GM19240 (cell line): ENCODE results near the gene MMP7.

Experiments
- DNase-seq: peaks from one replicate; pipeline ENCODE4 v3.0.0; 2011; ENCODE audit warnings: low spot score; ENCODE audit not compliant: insufficient read length

Gene MMP7, protein sequence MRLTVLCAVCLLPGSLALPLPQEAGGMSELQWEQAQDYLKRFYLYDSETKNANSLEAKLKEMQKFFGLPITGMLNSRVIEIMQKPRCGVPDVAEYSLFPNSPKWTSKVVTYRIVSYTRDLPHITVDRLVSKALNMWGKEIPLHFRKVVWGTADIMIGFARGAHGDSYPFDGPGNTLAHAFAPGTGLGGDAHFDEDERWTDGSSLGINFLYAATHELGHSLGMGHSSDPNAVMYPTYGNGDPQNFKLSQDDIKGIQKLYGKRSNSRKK

DNA sequence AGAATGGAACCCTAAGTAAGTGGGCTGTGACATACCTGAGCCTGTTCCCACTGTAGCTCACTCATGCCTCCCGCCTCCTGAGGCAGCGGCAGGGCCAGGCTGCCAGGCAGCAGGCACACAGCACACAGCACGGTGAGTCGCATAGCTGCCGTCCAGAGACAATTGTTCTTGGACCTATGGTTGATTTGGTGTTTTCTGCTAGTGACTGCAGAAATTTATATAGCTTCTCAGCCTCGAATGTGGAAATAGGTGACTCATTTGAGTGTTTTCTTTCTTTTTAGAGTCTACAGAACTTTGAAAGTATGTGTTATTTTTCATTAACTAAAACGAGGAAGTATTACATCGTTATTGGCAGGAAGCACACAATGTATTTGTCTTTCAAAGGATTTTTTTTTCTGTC, at the start of gene MMP7:
Gene MMP7 (minus strand): TSS at position 190 of the 400 bp plus-strand sequence. CDS start 47 bp downstream, at position 143.
- no peak for DNase-seq

DNA sequence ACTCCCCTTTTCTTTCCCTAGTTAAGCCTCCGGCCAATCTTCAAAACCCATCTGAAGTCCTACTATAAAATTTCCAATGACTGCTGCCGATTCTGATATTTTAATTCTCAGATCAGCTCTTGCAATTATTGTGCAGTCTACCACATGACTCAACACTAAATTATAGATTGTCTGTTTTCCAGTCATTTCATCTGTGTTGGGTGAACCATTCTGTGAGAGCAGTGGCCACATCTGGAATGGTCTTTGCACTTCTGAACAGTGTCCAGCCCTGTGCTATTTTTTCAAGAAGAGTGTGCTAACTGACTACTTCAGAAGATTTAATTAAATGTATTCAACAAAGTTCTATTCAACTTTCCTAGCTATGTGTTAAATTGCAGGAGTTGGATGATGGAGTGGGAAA, 47.2 kb upstream of the MMP7 start:
- DNase-seq = no peak

DNA sequence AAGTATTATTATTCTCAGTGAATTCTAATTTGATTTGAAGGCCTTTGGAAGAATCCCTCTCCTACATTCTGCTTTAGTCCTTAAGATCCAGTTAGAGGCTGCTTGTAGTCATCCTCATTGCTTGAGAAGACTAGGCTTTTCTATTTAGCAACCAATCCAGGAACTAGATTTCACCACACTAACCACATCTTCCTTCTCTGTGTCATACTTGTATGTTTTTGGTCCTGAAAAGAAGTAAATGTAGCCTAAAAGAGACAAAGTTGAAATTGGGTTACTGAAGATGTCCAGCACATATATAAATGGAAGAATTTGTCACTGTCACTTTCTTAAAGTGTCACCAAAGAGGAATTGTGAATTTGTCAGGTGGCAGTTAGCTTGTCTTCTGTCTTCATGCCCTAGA, 46.6 kb upstream of the MMP7 start:
- no peak for DNase-seq

DNA sequence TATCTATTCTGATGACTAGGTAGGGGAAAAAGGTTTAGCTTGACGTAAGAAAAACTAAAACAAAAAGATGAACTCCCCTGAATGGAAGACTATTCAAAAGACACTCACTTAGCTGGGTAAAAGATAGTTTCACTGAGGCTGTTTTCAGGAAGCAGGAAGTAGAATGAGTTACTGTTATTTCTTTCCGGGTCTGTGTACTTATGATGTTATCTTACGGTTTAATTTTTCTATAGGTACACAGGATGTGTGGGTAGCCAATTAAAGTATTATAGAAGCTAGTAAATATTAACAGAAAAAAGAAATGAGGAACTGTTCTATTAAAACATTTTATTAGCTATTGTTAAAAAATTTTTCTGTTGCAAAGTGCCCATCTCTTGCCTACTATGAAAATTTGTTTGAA, 45.8 kb upstream of the MMP7 start:
- DNase-seq = no peak

DNA sequence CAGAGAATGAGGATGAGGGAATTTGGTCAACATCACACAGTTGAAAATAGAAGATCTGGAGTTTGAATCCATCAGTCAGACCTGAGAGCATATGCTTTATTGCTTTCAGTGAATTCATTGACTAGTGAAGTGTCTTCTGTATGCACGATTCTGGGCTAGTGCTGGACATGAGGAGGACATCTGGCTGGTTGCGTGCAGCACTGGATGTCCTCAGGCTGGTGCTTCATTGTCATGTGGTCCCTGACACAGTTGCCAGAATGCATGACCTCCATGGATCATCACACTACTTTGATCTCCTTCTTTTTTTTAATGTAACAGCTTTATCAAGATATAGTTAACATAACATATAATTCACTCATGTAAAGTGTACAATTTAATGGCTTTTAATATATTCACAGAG, 44.5 kb upstream of the MMP7 start:
- DNase-seq = no peak

DNA sequence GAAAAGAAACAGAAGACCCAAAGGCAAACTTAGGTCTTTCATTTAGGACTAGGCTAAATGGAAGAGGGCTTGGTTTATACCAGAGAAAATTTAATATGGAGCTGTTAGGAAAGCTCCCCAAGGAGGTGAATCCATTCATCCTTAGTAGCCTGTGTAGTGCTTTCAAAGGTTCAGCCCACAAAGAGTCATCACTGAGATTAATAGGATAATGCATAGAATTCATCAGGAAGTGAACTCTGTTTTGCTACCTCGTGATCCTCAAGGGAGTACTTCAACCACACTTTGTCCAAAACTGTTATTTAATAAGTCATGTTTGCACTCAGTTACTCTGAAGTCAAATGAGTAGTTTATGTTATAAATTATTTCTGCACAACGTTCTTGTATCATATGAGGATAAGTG, 43.3 kb upstream of the MMP7 start:
- no peak for DNase-seq

DNA sequence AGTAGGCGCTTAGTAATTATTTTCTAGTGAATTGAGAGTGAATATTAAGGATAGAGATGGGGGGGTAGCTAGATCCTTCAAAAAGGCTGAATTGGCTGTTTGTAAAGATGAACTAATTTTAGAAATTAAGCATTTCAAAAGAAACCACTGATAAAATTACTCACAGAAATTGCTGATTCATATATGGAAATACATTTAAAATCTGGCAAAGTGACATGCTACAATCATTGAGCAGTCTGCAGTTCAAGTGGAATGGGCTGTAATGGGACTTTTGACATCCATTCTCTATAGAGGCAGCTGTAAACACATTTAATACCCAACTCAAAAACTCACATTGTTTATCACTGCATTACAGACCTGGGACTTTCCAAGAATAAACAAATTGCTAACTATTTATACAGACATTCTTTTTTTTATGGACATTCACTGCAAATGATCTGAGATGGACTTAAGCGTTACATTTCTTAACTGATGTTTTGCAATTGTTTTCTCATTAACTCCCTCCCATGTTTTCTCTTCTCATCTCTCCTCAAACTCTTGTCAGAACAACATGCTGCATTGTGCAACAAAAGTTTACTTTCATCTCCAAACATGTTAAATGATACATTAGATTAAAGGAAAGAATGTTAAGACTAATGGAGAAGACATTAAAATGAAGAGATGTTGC, 42.1 kb upstream of the MMP7 start:
- no peak for DNase-seq

DNA sequence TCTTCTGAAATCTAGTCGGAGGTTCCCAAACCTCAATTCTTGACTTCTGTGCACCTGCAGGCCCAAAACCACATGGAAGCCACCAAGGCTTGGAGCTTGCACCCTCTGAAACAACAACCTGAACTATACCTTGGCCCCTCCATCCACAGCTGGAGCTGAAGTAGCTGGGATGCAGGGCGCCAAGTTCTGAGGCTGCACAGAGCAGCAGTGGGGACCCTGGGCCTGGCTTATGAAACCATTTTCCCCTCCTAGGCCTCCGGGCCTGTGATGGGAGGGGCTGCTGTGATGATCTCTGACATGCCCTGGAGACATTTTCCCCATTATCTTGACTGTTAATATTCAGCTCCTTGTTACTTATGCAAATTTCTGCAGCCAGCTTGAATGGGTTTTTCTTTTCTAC, 38.3 kb upstream of the MMP7 start:
- DNase-seq = no peak

DNA sequence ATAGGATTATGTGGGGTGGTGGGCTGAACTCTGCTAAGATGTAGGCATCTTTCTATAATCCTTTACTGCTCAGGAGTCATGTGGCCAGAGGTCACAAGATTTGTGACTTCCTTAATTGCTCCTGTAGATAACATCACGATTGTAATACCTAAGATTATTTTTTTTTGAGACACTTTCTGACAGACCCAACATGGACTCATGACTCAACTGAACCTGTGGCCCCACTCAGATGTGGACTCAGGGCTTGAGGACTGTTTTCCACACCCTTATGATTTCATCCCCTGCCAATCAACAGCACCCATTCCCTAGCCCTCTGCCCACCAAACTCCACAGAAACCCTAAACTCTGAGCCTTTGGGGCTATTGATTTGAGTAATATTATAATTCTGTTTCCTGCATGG, 35.6 kb upstream of the MMP7 start:
- DNase-seq = no peak

DNA sequence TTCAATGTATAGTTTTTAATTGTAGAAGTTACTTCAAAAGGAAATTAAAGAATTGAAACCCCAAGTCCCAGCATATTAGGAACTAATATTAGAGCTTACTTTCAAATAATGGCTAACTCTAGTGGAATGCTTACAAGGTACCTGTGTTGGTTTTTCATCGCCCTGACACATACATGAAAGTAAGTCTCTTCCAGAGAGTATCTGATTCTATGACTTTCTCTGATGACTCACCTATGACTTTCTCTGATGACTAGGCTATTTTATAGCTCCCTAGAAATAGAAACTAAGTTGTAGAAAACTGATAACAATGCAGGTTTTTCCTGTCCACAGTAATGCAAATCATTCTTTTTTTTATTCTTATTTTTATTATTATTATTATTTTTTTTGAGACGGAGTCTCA, 33.6 kb upstream of the MMP7 start:
- DNase-seq = no peak

DNA sequence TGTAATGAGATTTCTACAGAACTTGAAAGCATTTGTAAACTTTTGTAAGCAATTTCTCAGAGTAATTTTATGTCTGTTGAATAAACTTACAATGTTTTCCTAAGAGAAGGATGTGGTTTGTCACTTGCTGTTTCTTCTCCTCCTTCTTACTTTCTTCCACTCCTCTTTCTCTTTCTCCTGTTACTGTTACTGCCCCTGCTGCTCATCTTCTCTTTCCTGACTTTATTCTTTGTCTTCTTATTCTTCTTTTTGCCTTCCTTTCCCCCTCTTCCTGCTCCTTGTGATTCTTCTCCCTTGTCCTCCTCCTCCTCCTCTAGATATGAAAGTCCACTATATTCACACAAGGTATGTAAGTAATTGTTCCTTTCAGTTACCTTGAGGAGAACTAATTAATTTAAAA, 31.1 kb upstream of the MMP7 start:
- no peak for DNase-seq

DNA sequence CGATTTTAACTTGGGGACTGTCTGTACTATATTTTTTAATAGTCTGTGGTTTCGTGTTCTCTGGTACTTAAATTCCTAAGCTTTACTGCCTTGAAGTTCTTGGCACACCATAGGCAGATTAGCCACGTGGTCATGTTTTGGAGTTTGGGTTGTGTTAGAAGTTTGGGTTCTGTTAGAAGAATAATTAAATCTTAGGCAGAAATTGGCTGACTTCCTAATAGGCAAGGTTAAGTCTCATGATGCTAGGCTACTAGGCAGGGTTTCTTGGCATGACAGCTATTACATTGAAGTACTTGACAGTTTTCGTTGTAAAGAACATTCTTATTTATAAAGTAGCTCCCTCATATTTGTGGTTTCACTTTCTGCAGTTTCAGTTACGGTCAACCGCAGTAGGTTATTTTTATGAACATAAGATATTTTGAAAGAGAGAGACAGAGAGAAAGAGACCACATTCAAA, 30.0 kb upstream of the MMP7 start:
- DNase-seq = no peak

DNA sequence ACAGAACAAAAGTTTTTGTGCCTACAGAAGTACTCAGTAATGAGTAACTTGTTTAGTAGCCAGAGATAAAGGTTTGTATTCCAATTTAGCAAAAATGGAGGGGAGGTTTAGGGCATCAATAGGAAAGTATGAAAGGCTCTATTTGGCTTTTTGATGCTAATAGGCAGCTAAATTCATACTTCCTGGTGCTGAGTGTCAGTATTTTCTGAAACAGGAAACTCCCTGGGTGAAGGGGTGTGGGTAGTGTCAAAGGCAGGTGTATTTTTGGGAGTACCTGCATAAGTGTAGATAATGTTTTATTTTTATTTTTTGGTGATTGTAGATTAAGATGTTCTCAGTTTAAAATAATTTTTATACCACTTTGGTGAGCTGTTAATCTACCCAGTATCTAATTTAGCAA, 29.3 kb upstream of the MMP7 start:
- no peak for DNase-seq

DNA sequence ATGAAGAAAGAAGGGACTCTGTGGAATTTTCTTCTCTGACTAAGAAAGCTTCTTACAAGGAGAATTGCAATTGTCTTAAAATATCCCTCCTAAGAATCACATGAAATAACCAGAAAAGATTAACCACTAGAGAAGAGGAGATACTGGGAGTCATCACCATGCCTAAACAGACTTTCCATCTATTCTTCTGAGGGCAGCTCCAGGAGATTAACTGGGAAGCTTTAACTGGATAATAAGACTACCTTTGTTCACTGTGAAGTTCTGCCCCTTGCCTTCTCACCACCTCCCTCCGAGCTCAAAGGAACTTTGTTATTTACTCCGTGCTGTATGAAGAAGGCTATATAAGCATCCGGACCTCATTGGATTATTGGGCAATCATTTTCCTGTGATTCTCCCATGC, 24.5 kb upstream of the MMP7 start:
- DNase-seq = no peak

DNA sequence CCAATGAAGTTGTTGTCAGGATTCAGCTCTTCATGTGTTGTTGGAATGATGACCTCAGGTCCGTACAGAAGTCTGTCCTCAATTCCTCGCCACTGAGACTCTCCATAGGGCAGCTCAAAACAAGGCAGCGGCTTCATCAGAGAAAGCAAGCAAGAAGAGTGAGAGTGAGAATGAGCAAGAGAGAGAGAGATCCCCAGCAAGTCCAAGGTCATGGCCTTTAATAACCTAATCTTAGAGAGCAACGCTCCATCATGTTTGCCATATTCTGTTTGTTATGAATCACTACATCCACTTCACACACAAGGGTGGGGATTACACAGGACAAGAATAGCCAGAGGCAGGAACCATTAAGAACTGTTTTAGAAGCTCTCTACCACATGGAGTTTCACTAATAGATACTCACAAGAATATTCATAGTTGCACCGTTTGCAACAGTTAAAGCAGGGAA, 23.3 kb upstream of the MMP7 start:
- no peak for DNase-seq

DNA sequence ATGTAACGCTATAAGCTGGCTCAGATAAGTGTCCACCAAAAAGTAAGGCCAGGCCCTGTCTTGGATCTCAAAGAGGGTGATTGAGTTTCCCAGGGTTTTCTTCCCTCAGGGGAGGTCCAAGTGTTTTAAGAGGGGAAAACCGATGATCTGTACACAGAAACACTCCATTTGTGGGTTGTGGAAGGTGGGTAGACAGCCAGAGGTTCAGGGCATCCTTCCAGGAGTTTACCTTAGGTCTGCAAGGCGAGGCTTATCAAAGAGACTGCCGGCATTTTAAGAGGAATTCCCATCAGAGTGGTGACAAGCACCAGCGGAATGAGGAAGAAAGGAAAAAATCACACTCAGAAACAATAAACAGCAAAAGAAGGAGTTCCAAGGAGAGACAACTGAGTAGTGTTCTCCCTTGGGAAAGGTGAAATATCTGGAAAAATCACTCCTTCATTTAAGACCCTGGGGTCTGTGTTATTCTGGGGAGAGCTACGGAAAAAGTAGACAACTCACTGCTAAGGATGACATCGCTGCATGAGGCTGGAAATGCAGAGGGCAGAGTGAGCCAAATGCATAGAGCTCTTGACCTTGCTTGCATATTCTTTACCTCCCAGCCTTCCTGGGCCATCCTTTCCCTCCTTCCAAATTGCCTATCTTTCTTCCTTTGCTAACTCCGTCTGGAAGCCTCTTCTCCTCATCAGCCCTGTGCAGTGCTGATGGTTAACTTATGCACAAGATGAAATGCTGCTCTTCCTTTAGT, 22.1 kb upstream of the MMP7 start:
- DNase-seq = no peak

DNA sequence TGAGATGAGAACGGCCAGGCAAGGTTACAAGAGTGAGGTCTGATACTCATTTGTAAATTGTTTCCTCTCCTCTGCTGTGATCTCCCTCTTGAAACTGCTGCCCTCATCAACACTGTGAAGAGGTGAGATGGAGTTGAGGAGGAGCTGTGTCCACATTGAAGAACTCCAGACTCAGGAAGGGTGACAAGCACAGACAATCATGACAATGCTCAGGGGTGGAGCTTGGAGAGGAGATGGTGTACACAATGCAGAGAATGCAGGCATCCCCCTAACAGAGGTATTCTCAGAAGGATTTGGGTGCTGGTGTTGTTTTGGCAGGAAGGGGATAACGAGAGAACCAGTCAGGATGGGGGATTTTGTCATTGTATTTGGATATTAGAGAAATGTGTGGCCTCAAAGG, 21.5 kb upstream of the MMP7 start:
- DNase-seq = no peak

DNA sequence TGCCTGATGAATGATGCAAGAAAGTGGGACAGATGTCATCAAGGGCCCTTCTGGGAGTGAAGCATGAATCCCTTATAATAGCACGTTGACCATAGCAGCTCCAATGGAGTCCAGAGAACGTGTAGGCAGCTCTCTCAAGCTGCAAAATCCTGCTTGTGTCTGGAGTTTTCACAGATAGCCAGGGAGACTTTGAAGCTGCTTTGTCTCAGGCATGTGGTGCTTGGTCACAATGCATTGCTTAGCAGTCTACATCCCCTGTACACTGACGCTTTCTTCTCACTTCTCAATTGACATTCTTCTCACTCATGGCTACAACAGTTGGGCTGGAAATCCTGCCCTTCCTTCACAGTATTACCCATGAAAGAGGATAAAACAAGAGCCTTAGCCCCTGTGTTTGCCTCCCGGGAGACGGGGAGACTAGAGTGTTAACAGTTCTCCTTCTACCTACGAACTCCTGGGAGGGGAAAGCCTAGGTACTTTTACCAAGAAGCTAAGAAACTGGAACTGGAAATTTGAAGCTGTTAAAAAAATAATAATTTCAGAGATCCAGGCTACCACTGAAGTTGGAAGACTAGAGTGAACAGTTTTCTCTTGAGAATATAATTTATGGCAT, 20.7 kb upstream of the MMP7 start:
- DNase-seq = no peak

DNA sequence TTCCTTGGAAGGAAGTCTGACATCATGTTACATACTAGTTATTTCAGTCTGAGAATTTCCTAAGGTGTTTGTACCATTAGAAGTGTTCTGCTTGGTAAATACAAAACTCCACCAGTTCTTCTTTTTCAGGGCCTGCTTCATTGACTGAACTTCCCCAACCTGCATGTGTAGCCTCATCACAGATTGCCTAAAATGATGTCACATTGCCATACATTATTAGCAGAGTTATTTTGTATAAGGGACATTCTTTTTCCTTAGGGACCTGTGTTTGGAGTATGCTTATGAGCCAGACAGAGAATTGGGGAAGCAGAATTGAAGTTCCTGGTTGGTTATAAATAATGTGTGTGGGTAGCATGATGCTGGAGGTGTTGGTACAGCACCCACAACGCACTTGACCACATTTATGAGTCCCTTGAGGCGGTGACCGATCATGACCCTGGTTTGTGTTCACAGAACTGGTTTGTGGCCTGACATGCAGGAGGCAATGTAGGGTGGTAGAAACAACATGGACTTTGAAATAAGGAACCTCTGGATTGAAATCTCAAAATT, 16.4 kb upstream of the MMP7 start:
- DNase-seq = no peak

DNA sequence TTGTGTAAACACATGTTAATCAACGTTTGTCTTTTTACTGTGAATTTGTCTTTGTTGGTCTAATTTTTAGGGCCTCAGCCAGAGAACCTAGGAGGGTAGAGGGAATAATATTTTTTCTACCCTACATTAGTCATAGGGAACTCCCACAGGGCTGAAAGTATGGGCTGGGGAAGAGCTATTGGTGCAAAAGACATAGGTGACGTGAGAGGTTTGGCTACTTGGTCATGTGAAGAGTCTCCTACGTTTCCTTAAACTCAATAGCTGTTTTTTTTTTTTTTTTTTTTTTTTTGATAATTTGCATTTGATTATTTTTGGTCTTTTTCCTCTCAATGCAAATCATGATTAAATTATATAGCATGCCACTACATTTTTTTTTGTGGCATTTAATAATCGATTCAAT, 15.9 kb upstream of the MMP7 start:
- no peak for DNase-seq

DNA sequence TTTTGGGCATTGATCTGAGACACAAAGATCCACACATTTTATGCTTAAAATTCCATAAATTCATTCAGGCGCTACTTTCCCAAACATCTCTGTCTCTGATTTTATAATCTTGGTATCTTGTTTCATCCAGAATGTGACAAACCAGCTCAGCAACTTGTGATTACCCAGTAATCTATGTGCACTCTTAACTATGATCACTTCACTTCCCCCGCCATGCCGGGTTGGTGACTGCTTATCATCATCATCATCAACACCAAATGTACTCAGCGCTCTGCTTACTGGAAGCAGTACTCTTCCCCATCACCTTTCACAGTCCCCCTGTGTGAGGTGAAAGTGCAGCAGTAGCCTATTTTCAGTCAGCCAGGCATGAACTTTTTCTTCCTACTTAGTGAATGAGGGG, 15.2 kb upstream of the MMP7 start:
- no peak for DNase-seq

DNA sequence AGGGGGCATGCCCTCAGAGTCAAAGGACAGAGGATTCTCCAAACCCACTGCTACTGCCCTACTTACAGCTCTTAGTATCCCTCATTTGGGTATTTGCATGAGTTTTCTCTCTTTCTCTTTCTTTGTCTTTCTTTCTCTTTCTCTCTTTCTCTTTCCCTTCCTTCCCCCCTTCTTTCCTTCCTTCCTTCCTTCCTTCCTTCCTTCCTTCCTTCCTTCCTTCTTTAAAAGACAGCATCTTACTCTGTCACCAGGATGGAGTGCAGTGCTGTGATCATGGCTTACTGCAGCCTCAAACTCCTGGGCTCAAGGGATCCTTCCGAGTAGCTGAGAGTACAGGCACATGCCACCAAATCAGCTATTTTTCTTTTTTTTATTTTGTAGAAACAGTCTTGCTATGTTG, 14.0 kb upstream of the MMP7 start:
- DNase-seq = no peak
